CD14-positive monocyte (primary cell): ENCODE data around the gene PPP2R1B. TPM values are rescaled to one million over a fixed set of nuclear protein-coding genes. Genes with fewer than 3 reads are reported as not detected.

Source experiments
- DNase-seq, 3 donors: peaks; one replicate each; pipeline ENCODE4 v3.0.0-alpha.2; 2011 to 2022
- H2AFZ ChIP-seq: 2 replicates; pipeline ENCODE4 v1.6.0; 2012; ENCODE audit warnings: mild to moderate bottlenecking, low read depth, low read length, inconsistent platforms; ENCODE audit not compliant: insufficient read depth, poor library complexity, severe bottlenecking
- H3K27ac ChIP-seq, 2 donors: 1 replicate in 1 of 2; 2 replicates in 1 of 2; pipeline ENCODE4 v1.5.1; 2012 to 2013; ENCODE audit warnings: low read length in 2 of 2, control low read depth in 1 of 2, inconsistent platforms in 1 of 2, low read depth in 1 of 2, mild to moderate bottlenecking in 1 of 2
- H3K27me3 ChIP-seq, 2 donors: one replicate each; pipeline versions ENCODE4 v1.6.0 to v1.6.1; 2011 to 2013; ENCODE audit warnings: low read length in 2 of 2; ENCODE audit not compliant: control insufficient read depth in 2 of 2, insufficient read depth in 2 of 2
- H3K36me3 ChIP-seq, 2 donors: replicated peaks in 1 of 2; 1 replicate in 1 of 2; 2 replicates in 1 of 2; pipeline versions ENCODE4 v1.5.1 to v1.6.1; 2012 to 2013; ENCODE audit warnings: low read length in 2 of 2, control low read depth in 1 of 2, inconsistent platforms in 1 of 2, mild to moderate bottlenecking in 1 of 2; ENCODE audit not compliant: insufficient read depth in 2 of 2, control insufficient read depth in 1 of 2
- H3K4me1 ChIP-seq, 2 donors: 1 replicate in 1 of 2; 2 replicates in 1 of 2; pipeline versions ENCODE4 v1.5.1 to v1.6.1; 2012 to 2013; ENCODE audit warnings: low read length in 2 of 2, control low read depth in 1 of 2, inconsistent platforms in 1 of 2, mild to moderate bottlenecking in 1 of 2, moderate library complexity in 1 of 2; ENCODE audit not compliant: insufficient read depth in 2 of 2, control insufficient read depth in 1 of 2
- H3K4me2 ChIP-seq: replicated peaks from 2 replicates; pipeline ENCODE3; 2012; ENCODE audit warnings: low read length, moderate library complexity, mild to moderate bottlenecking; ENCODE audit not compliant: poor library complexity, severe bottlenecking; ENCODE audit errors: extremely low read depth
- H3K4me3 ChIP-seq, 3 experiments: fragments of 200-600 bp in 1 of 3; sonication (generic) in 1 of 3; replicated peaks in 1 of 3; 1 replicate in 2 of 3; 2 replicates in 1 of 3; pipeline ENCODE4 v1.5.1; 2011 to 2013; ENCODE audit warnings: low read length in 3 of 3, mild to moderate bottlenecking in 3 of 3, control low read depth in 2 of 3, low read depth in 2 of 3, inconsistent platforms in 1 of 3, moderate library complexity in 1 of 3
- H3K79me2 ChIP-seq: 2 replicates; pipeline ENCODE4 v1.6.0; 2012; ENCODE audit warnings: mild to moderate bottlenecking, control low read depth, inconsistent platforms, low read length, moderate library complexity; ENCODE audit not compliant: insufficient read depth
- H3K9ac ChIP-seq: 2 replicates; pipeline ENCODE4 v1.6.0; 2017; ENCODE audit warnings: low read length, mild to moderate bottlenecking; ENCODE audit not compliant: insufficient read depth, poor library complexity, severe bottlenecking
- H3K9me3 ChIP-seq, 2 donors: replicated peaks in 1 of 2; 1 replicate in 1 of 2; 2 replicates in 1 of 2; pipeline versions ENCODE4 v1.5.1 to v1.6.1; 2012 to 2013; ENCODE audit warnings: low read length in 2 of 2, control low read depth in 1 of 2; ENCODE audit not compliant: control insufficient read depth in 1 of 2, insufficient read depth in 1 of 2
- H4K20me1 ChIP-seq: 2 replicates; pipeline ENCODE4 v1.6.0; 2012; ENCODE audit warnings: mild to moderate bottlenecking, low read length, control low read depth, moderate library complexity; ENCODE audit not compliant: insufficient read depth
- H3K27ac Mint-ChIP-seq, 7 donors: one replicate each; pipeline ENCODE4 v1.8.0; 2020; ENCODE audit warnings: mild to moderate bottlenecking in 7 of 7, mixed read lengths in 7 of 7, moderate library complexity in 6 of 7, inconsistent platforms in 2 of 7
- H3K27me3 Mint-ChIP-seq, 3 donors: one replicate each; pipeline ENCODE4 v1.8.0; 2021 to 2022; ENCODE audit warnings: low read depth in 3 of 3, mild to moderate bottlenecking in 3 of 3, mixed read lengths in 3 of 3, moderate library complexity in 3 of 3, inconsistent platforms in 1 of 3
- H3K36me3 Mint-ChIP-seq, 2 donors: one replicate each; pipeline ENCODE4 v1.8.0; 2020; ENCODE audit warnings: mixed read lengths in 2 of 2, inconsistent platforms in 1 of 2, mild to moderate bottlenecking in 1 of 2
- H3K4me1 Mint-ChIP-seq: one replicate; pipeline ENCODE4 v1.8.0; 2020; ENCODE audit warnings: mild to moderate bottlenecking, mixed read lengths
- H3K4me3 Mint-ChIP-seq, 2 donors: one replicate each; pipeline ENCODE4 v1.8.0; 2020; ENCODE audit warnings: mild to moderate bottlenecking in 2 of 2, mixed read lengths in 2 of 2, moderate library complexity in 1 of 2
- H3K9me3 Mint-ChIP-seq, 7 donors: one replicate each; pipeline ENCODE4 v1.8.0; 2020 to 2022; ENCODE audit warnings: mixed read lengths in 7 of 7, mild to moderate bottlenecking in 6 of 7, moderate library complexity in 6 of 7, inconsistent platforms in 2 of 7
- CTCF ChIP-seq: fragments of 200-600 bp; IDR thresholded peaks from one replicate; pipeline ENCODE4 v1.8.0; 2022; ENCODE audit warnings: antibody characterized with exemption, mild to moderate bottlenecking
- WGBS: methylation state at CpG from one replicate; pipeline ENCODE4 v1.1.5; 2013; ENCODE audit warnings: missing lambda C conversion rate; ENCODE audit not compliant: insufficient coverage; 5-methylcytosine and 5-hydroxymethylcytosine counted together
- intact Hi-C, 2 donors: fragments of 100-400 bp; cut with micrococcal nuclease; formaldehyde crosslinking; loops; one replicate each; pipeline versions ENCODE4 v1.15.0 to v1.15.1; 2023
- polyA plus RNA-seq, 3 donors: library from polyadenylated mRNA; depleted of rRNA in 1 of 3; unstranded in 2 of 3; stranded (reverse) in 1 of 3; fragments of 300-500 nt in 2 of 3; fragments of >200 nt in 1 of 3; fragmentation: Illumina TruSeq in 2 of 3; gene quantifications; 1 replicate in 2 of 3; 2 replicates in 1 of 3; pipeline ENCODE4 v1.2.3, GENCODE V29; 2012 to 2021

Gene PPP2R1B
- polyA plus RNA-seq, 3 donors: 5.4 to 16.9 (median 11.2) TPM

GRCh38 chr11:111727431-111727830 is 38.8 kb downstream of the PPP2R1B start:
- 87% methylated on average over 3 of the region's 7 CpGs for WGBS
- H4K20me1 ChIP-seq: no peaks in the 10 kb centered on the region
- H3K27me3 ChIP-seq: no peaks in the 10 kb centered on the region
- no peak overlapping the region for H3K4me3 ChIP-seq
- H2AFZ ChIP-seq: no peak overlapping the region
- peaks cover 46 to 56% of the 10 kb centered on the region in 2 donors for H3K36me3 ChIP-seq
- H3K4me2 ChIP-seq: no peak overlapping the region
- Mint-ChIP-seq H3K36me3 (peaks cover 59 to 66% of the 10 kb centered on the region in 2 donors), H3K4me3 (no peak overlapping the region), H3K9me3 (no peaks in the 10 kb centered on the region), H3K27me3 (no peaks in the 10 kb centered on the region), H3K27ac (no peak overlapping the region), H3K4me1 (no peaks in the 10 kb centered on the region)
- no peaks in the 10 kb centered on the region for H3K9me3 ChIP-seq
- H3K79me2 ChIP-seq: no peaks in the 10 kb centered on the region
- no peak overlapping the region for H3K9ac ChIP-seq
- no peak for TF ChIP-seq CTCF
- no peak for DNase-seq
- H3K27ac ChIP-seq: no peak overlapping the region
- H3K4me1 ChIP-seq: no peaks in the 10 kb centered on the region
- intact Hi-C loops: no loop called here

- Mint-ChIP-seq H3K36me3 (peaks cover 70 to 78% of the 10 kb centered on the region in 2 donors), H3K27me3 (no peaks in the 10 kb centered on the region), H3K9me3 (no peaks in the 10 kb centered on the region), H3K4me1 (no peaks in the 10 kb centered on the region), H3K27ac (no peak overlapping the region), H3K4me3 (no peak overlapping the region)
- Histone ChIP-seq H3K4me2 (no peak overlapping the region), H3K9ac (no peak overlapping the region), H2AFZ (no peak overlapping the region), H3K4me3 (no peak overlapping the region), H3K36me3 (peaks cover 58 to 67% of the 10 kb centered on the region in 2 donors), H3K9me3 (no peaks in the 10 kb centered on the region), H3K4me1 (no peaks in the 10 kb centered on the region), H4K20me1 (no peaks in the 10 kb centered on the region), H3K27ac (no peak overlapping the region), H3K79me2 (no peaks in the 10 kb centered on the region), H3K27me3 (no peaks in the 10 kb centered on the region)
- 100% methylated on average over 5 of the region's 9 CpGs for WGBS
- no peak for DNase-seq
- no peak for TF ChIP-seq CTCF
- intact Hi-C loops: no loop called here
These were observed 39.9 kb downstream of the PPP2R1B start for GRCh38 chr11:111726301-111726713.
